ENCODE measurements around the gene BCOR.

GRCh38 chrX:40120838-40121580, 23.3 kb upstream of the BCOR start:
- no peak for TF ChIP-seq CTCF (IDR thresholded peaks at IDR 0.05; ENCODE audit: insufficient read depth, low read length, poor library complexity, severe bottlenecking)
- no peak for TF ChIP-seq EZH2phosphoT487 (conservative IDR thresholded peaks at IDR 0.05; ENCODE audit: low read length)
